ENCODE measurements around the gene CRYBA1.

- TF ChIP-seq CTCF (IDR thresholded peaks at IDR 0.05) (no peak), POLR2A (IDR thresholded peaks at IDR 0.05) (no peak)
Observed at GRCh38 chr17:29242790-29243189, 3.9 kb upstream of the CRYBA1 start.
